Measurements from ENCODE around the gene CXCL8. TPM values are rescaled to one million over a fixed set of nuclear protein-coding genes. Genes with fewer than 3 reads are reported as not detected.

CXCL8 gene
- total and polyA plus RNA-seq, 2 donors (not counting 3 experiments of a cell fraction or from before 2014, with no cell fraction given): 6.4 to 12.6 TPM

- no peaks in the 10 kb centered on the region for H3K27me3 ChIP-seq (ENCODE audit: control insufficient read depth in 2 of 2, insufficient read depth in 2 of 2, low read length in 2 of 2)
- intact Hi-C loops (cut with micrococcal nuclease): no loop called here
- no peak overlapping the region for H3K27ac ChIP-seq (ENCODE audit: insufficient read depth, low read depth, low read length)
- peak; percentile 40 for DNase-seq (ENCODE audit: low read depth, low spot score)
- H3K4me2 ChIP-seq (ENCODE audit: insufficient read depth, low read length): no peak overlapping the region
- H2AFZ ChIP-seq (ENCODE audit: low read depth, low read length): no peak overlapping the region
- dilution Hi-C loops (cut with MboI; ENCODE audit: extremely low pct_ligation_motif_present, low sequenced_read_pairs): no loop called here
- H3K79me2 ChIP-seq (ENCODE audit: control insufficient read depth, insufficient read depth, low read length): no peaks in the 10 kb centered on the region
- ChIA-PET POLR2A (no interaction called here), CTCF (no interaction called here)
- H3K9me1 ChIP-seq (replicated peaks; ENCODE audit: control insufficient read depth, extremely low read depth, insufficient read depth, low read length): no peaks in the 10 kb centered on the region
- FAIRE-seq: no peak
- TF ChIP-seq POLR2A (IDR thresholded peaks at IDR 0.05; ENCODE audit: low read depth, low read length) (no peak), CTCF (IDR thresholded peaks at IDR 0.05; ENCODE audit: extremely low read depth in 1 of 2, insufficient read depth in 1 of 2, low read depth in 1 of 2, low read length in 2 of 2) (no peak), MAX (IDR thresholded peaks at IDR 0.05; ENCODE audit: insufficient read depth, insufficient read length) (no peak), POLR2AphosphoS5 (IDR thresholded peaks at IDR 0.05; ENCODE audit: insufficient read depth, low read depth, low read length) (no peak), GATA2 (IDR thresholded peaks at IDR 0.05; ENCODE audit: insufficient read depth, insufficient read length, low read depth, low read length) (no peak), EZH2 (IDR thresholded peaks at IDR 0.05; ENCODE audit: borderline replicate concordance, low read depth, low read length, severe bottlenecking) (no peak), JUN (IDR thresholded peaks at IDR 0.05; ENCODE audit: borderline replicate concordance, insufficient read depth, insufficient read length, low read depth) (no peak), FOS (IDR thresholded peaks at IDR 0.05; ENCODE audit: borderline replicate concordance, insufficient read depth, low read length) (no peak)
- H3K4me1 ChIP-seq (ENCODE audit: control insufficient read depth, extremely low read depth, insufficient read depth, low read length): no peaks in the 10 kb centered on the region
- no peak overlapping the region for H3K4me3 ChIP-seq (replicated peaks in 1 of 3; ENCODE audit: insufficient read depth in 1 of 3, low read depth in 1 of 3, low read length in 3 of 3)
- no peaks in the 10 kb centered on the region for H4K20me1 ChIP-seq (replicated peaks; ENCODE audit: control insufficient read depth, extremely low read depth, insufficient read depth, low read length)
- H3K36me3 ChIP-seq (ENCODE audit: control insufficient read depth in 2 of 2, extremely low read depth in 1 of 2, insufficient read depth in 2 of 2, low read length in 2 of 2): no peaks in the 10 kb centered on the region
- BruUV-seq (replicated peaks): no TSS peak
- no peak overlapping the region for H3K9ac ChIP-seq (replicated peaks; ENCODE audit: extremely low read depth, insufficient read depth, low read length)
- no peaks in the 10 kb centered on the region for H3K9me3 ChIP-seq (replicated peaks; ENCODE audit: control insufficient read depth, insufficient read depth, low read length)
Observed at GRCh38 chr4:73761856-73762255, 21.5 kb downstream of the CXCL8 start.
